Measurements from ENCODE around the gene CES3. TPM values are rescaled to one million over a fixed set of nuclear protein-coding genes. Genes with fewer than 3 reads are reported as not detected.

CES3 gene
- total RNA-seq, 1 experiment from 2014 or later: 0.95 TPM

GRCh38 chr16:66927918-66928649 is 33.0 kb upstream of the CES3 start:
- peaks cover 8% of the 10 kb centered on the region; the same call in 1 of the 2 replicates for H3K4me1 ChIP-seq
- no peak overlapping the region for H3K27ac Mint-ChIP-seq (ENCODE audit: unreplicated experiment)
- peaks cover 5% of the 10 kb centered on the region for H3K27me3 Mint-ChIP-seq (ENCODE audit: insufficient read depth, unreplicated experiment)
- CTCF ChIA-PET: interaction anchor here (0.6 to 2.8 kb wide), 10 partner anchors 9 to 116 kb away, joined by 3 to 36 read pairs (median 6); partner anchors contain the start of genes CDH16, NAE1 and PDP2
- no peak for DNase-seq
- no peaks in the 10 kb centered on the region for H3K9me3 ChIP-seq
- no peak overlapping the region for H3K4me3 Mint-ChIP-seq (ENCODE audit: unreplicated experiment)
- H3K27me3 ChIP-seq (replicated peaks; ENCODE audit: control insufficient read depth, insufficient read depth, low read length): no peaks in the 10 kb centered on the region
- H3K36me3 Mint-ChIP-seq (ENCODE audit: insufficient read depth, unreplicated experiment): peaks cover 1% of the 10 kb centered on the region
- TF ChIP-seq CTCF (IDR thresholded peaks at IDR 0.05; ENCODE audit: insufficient read depth in 1 of 2, low read depth in 1 of 2, low read length in 1 of 2, severe bottlenecking in 1 of 2, unreplicated experiment in 1 of 2): no peak
- intact Hi-C loops (cut with micrococcal nuclease; ENCODE audit: unreplicated experiment): no loop called here
- H3K36me3 ChIP-seq (ENCODE audit: control insufficient read depth, insufficient read depth, low read length): no peaks in the 10 kb centered on the region
- BruUV-seq (replicated peaks): no TSS peak
- POLR2A ChIA-PET: no interaction called here
- no peak overlapping the region for H3K4me3 ChIP-seq (ENCODE audit: low read depth, low read length)
- H3K4me1 Mint-ChIP-seq (ENCODE audit: low read depth, unreplicated experiment): peaks cover 3% of the 10 kb centered on the region
- H3K9me3 Mint-ChIP-seq (ENCODE audit: unreplicated experiment): no peaks in the 10 kb centered on the region

- no peak overlapping the region for H3K27ac Mint-ChIP-seq (ENCODE audit: unreplicated experiment)
- Histone ChIP-seq H3K4me1 (peaks cover 13% of the 10 kb centered on the region), H3K36me3 (ENCODE audit: control insufficient read depth, insufficient read depth, low read length) (no peaks in the 10 kb centered on the region), H3K4me3 (ENCODE audit: low read depth, low read length) (no peak overlapping the region), H3K9me3 (no peaks in the 10 kb centered on the region), H3K27me3 (replicated peaks; ENCODE audit: control insufficient read depth, insufficient read depth, low read length) (no peaks in the 10 kb centered on the region)
- POLR2A ChIA-PET: no interaction called here
- peak; percentile 10 to 57 for TF ChIP-seq CTCF (IDR thresholded peaks at IDR 0.05; ENCODE audit: insufficient read depth in 1 of 2, low read depth in 1 of 2, low read length in 1 of 2, severe bottlenecking in 1 of 2, unreplicated experiment in 1 of 2)
- intact Hi-C loops (cut with micrococcal nuclease; ENCODE audit: unreplicated experiment): no loop called here
- H3K4me1 Mint-ChIP-seq (ENCODE audit: low read depth, unreplicated experiment): peaks cover 11% of the 10 kb centered on the region
- BruUV-seq (replicated peaks): no TSS peak
- peaks cover 5% of the 10 kb centered on the region for H3K27me3 Mint-ChIP-seq (ENCODE audit: insufficient read depth, unreplicated experiment)
- peaks cover 9% of the 10 kb centered on the region for H3K36me3 Mint-ChIP-seq (ENCODE audit: insufficient read depth, unreplicated experiment)
- H3K4me3 Mint-ChIP-seq (ENCODE audit: unreplicated experiment): no peak overlapping the region
- CTCF ChIA-PET: interaction anchor here (0.7 to 2.8 kb wide), 9 partner anchors 9 to 116 kb away, joined by 3 to 36 read pairs (median 6); partner anchors contain the start of genes CDH16, NAE1 and PDP2
- H3K9me3 Mint-ChIP-seq (ENCODE audit: unreplicated experiment): no peaks in the 10 kb centered on the region
- DNase-seq: peak in 1 of 2 experiments; percentile 58
Measured at GRCh38 chr16:66928702-66929388, 32.2 kb upstream of the CES3 start.

GRCh38 chr16:66930189-66930588 is 30.9 kb upstream of the CES3 start:
- H3K4me3 ChIP-seq (ENCODE audit: low read depth, low read length): no peak overlapping the region
- peaks cover 7% of the 10 kb centered on the region for H3K4me1 ChIP-seq
- DNase-seq: no peak
- no peak for TF ChIP-seq CTCF (IDR thresholded peaks at IDR 0.05; ENCODE audit: insufficient read depth in 1 of 2, low read depth in 1 of 2, low read length in 1 of 2, severe bottlenecking in 1 of 2, unreplicated experiment in 1 of 2)
- no TSS peak for BruUV-seq (replicated peaks)
- no peaks in the 10 kb centered on the region for H3K9me3 Mint-ChIP-seq (ENCODE audit: unreplicated experiment)
- H3K36me3 Mint-ChIP-seq (ENCODE audit: insufficient read depth, unreplicated experiment): peaks cover 17% of the 10 kb centered on the region
- POLR2A ChIA-PET: no interaction called here
- intact Hi-C loops (cut with micrococcal nuclease; ENCODE audit: unreplicated experiment): no loop called here
- no peaks in the 10 kb centered on the region for H3K36me3 ChIP-seq (ENCODE audit: control insufficient read depth, insufficient read depth, low read length)
- H3K4me1 Mint-ChIP-seq (ENCODE audit: low read depth, unreplicated experiment): peaks cover 15% of the 10 kb centered on the region
- H3K4me3 Mint-ChIP-seq (ENCODE audit: unreplicated experiment): no peak overlapping the region
- peaks cover 5% of the 10 kb centered on the region for H3K27me3 Mint-ChIP-seq (ENCODE audit: insufficient read depth, unreplicated experiment)
- H3K27ac Mint-ChIP-seq (ENCODE audit: unreplicated experiment): no peak overlapping the region
- no peaks in the 10 kb centered on the region for H3K9me3 ChIP-seq
- H3K27me3 ChIP-seq (replicated peaks; ENCODE audit: control insufficient read depth, insufficient read depth, low read length): no peaks in the 10 kb centered on the region
- CTCF ChIA-PET: interaction anchor here (1.0 to 1.1 kb wide), 3 partner anchors 11 to 35 kb away, joined by 3 to 4 read pairs (median 4); partner anchors contain the start of gene CDH16
